Neural progenitor cell (in vitro differentiated cells): ENCODE measurements around the gene KLHDC4.

ENCODE experiments used
- CTCF ChIP-seq: fragments of 200-600 bp; sonication (generic); IDR thresholded peaks from 2 replicates; pipeline ENCODE4 v1.5.1; 2017; ENCODE audit warnings: antibody characterized with exemption, mild to moderate bottlenecking
- EZH2 ChIP-seq: fragments of 200-600 bp; sonication (generic); IDR thresholded peaks from 2 replicates; pipeline ENCODE4 v1.6.1; 2017; ENCODE audit warnings: antibody characterized with exemption, mild to moderate bottlenecking, moderate library complexity

- TF ChIP-seq CTCF (no peak), EZH2 (no peak)
Observed at GRCh38 chr16:87792205-87792565, 26.4 kb upstream of the KLHDC4 start.
